NOMO-1 treated with dmso at 0.1 percent for 144 hours (cell line): ENCODE data around the gene ZIK1.

Experiments used
- DNase-seq: peaks from one replicate; lab custom pipeline; 2025; ENCODE audit not compliant: unreplicated experiment; lab: John Stamatoyannopoulos, UW

Gene ZIK1

DNA sequence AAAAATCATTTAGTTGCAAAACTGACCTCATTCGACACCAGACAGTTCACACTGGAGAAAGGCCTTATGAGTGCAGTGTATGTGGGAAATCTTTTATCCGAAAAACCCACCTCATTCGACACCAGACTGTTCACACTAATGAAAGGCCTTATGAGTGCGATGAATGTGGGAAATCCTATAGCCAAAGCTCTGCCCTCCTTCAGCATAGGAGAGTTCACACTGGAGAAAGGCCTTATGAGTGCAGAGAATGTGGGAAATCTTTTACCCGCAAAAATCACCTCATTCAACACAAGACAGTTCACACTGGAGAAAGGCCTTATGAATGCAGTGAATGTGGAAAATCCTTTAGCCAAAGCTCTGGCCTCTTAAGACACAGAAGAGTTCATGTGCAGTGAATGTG is 23.0 kb downstream of the ZIK1 start:
- no peak for DNase-seq

DNA sequence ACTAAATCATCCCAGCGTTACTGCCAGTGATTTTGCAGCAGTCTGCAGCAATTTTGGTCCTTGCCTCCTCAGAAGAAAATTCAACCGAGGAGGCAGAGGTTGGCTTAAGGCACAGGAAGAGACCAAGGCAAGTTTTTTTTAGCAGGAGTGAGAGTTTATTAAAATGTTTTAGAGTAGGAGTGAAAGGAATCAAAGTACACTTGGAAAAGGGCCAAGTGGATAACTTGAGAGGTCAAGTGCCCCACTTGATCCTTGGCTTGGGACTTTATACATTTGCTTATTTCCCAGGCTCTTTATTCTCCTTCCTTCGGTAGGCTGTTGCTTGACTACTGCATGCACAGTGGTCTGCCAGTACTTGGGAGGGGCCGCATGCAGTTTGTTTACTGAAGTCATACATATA is 27.2 kb downstream of the ZIK1 start:
- DNase-seq, result no peak

DNA sequence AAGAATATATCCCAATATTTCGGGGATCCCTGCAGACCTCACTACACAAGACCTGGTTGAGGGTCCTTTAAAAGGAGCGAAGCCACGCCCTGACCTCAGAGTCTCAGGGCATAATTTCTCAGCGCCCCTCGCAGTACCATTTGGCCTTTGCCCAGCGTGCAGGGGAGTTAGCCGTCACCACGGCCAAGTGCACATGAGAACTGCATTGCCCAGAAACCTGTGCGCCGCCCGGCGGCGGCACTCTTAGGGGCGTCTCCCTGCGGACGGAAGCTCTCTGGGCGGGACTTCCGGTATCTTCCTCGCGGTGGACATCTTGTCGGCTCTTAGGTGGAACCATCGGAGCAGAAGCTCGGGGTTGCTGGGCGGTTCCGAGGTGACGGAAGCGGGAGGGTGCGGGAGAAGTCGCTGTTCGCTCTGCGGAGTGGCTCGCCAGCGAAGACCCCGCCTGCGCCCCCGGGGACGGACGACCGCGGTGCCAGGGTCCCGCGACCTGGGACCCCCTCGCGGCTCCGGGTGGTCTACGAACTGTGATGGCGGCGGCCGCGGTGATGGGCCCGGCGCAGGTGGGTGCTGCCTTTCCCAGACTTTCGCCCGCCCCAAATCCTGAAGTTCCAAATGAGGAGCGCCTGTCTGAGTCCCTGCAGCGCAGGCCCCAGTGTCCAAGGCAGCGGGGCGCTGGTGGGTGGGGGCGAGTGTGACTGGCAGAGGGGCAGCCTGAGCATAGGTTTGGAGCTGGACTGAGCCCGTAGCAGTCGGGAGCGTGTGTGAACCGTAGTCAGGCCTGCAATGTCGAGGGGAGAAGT is 30.2 kb downstream of the ZIK1 start, which contains the start of gene ZNF134:
ZNF134 (plus strand) TSS at position 302 of the 803 bp plus-strand sequence. CDS start 5,227 bp downstream, outside the sequence.
- peak; percentile 78 for DNase-seq

DNA sequence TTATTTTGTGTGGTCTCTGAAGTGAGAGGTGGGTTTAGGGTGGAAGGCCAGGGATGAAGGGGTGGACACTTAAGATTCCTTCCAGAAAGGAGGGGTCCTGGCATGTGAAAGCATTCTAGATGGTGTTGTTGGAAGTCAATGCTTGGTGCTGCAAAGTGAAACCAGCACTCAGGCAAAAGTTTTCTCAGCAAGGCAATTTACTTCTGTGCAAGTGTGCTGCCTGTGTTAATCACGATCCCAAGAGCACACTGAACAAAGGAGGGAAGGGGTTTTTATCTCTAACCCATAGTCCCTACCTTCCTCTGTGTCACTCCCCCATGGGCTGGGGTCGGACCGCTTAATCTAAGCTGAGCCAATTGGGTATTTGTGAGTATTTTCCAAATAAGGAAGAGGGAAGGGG is 31.4 kb downstream of the ZIK1 start:
- no peak for DNase-seq

DNA sequence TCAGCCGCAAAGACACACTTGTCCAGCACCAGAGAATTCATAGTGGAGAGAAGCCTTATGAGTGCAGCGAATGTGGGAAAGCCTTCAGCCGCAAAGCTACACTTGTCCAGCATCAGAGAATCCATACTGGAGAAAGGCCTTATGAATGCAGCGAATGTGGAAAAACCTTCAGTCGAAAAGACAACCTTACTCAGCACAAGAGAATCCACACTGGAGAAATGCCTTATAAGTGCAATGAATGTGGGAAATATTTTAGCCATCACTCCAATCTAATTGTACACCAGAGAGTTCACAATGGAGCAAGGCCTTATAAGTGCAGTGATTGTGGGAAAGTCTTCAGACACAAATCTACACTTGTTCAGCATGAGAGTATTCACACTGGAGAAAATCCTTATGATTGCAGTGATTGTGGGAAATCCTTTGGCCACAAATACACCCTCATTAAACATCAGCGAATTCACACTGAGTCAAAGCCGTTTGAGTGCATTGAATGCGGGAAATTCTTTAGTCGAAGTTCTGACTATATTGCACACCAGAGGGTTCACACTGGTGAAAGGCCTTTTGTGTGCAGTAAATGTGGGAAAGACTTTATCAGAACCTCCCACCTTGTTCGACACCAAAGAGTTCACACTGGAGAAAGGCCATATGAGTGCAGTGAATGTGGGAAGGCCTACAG is 36.9 kb downstream of the ZIK1 start:
- DNase-seq, result no peak

DNA sequence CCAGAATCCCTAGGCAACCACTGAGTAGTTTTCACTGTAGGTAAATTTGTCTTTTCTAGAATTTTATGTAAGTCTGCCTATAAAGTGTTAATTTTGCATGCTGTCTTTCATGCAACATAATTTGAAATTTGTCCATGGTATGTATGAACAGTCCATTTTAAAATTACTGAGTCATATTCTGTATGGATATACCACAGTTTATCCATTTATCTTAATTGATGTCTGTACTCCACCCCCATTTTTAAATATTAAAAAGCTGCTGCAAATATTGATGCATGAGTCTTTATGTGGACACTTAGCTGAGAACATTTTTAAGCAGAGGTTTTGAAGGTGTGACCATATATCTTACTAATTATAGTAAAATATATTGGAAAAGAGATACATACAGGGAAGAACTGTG is 39.1 kb downstream of the ZIK1 start:
- no peak for DNase-seq

DNA sequence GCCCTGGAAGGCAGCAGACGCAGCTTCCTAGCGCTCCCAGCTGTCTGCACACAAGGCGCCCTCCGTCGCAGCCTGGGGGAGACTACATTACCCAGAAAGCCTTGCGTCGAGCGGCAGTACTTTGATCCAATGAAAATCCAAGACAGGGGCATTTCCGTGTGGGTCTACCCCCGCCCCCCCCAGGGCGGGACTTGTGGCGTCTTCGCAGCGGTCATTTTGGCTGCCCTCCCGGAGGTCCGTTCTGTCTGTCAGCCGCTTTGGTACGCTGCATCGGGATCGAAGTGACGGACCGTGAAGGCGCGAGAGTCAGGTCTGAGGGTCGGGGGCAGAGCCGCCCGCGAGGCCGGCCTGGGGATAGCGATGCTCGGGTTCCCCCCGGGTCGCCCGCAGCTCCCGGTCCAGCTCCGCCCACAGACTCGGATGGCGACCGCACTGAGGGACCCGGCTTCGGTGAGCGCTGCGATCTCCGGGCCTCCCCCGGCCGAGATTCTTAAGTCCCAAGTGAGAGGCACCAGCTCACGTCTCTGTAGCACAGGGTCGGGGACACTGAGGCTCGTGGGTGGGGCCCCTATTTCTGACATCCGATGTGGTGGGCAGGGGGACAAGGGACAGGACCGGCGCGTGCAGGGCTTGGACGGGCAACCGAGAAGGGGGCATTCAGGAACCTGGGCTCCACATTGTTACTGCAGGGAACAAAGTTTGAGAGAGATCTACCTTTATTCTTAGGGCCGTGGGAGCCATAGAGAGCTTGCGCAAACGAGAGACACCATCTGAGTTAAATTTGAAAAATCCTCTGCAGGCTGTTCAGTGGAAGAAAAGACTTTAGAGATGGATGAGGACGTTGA is 49.3 kb downstream of the ZIK1 start, which contains the start of gene ZNF211:
ZNF211 (plus strand) TSS at position 182 of the 845 bp plus-strand sequence; CDS start at position 361, 179 bp downstream.
- peak; percentile 93 for DNase-seq

DNA sequence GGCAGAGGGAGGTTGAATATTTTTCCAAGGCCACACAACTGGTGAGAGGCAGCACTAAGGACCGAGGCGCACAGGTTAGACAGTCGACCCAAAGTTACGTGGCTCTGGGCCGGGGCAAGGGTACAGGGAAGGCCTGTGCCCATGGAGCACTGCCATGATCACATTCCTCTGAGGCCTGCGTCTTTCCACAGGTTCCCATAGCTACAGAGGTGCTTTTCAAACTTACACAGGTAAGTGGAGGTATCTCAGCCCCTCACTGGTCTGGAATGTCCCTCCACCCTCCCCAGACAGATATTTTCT is 49.8 kb downstream of the ZIK1 start:
- DNase-seq, result no peak

DNA sequence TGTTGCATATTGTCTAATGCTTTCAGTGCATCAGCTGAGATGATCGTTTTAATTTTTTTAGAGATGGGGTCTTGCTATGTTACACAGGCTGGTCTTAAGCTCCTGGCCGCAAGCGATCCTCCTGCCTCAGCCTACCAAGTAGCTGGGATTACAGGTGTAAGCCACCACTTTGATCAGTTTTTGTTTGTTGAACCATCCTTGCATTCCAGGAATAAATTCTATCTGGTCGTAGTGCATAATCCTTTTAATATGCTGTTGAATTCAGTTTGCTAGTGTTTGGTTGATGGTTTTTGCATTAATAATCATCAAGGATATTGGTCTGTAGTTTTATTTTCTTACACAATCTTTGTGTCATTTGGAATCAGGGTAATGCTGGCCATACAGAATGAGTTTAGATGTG is 53.4 kb downstream of the ZIK1 start:
- DNase-seq, result no peak

DNA sequence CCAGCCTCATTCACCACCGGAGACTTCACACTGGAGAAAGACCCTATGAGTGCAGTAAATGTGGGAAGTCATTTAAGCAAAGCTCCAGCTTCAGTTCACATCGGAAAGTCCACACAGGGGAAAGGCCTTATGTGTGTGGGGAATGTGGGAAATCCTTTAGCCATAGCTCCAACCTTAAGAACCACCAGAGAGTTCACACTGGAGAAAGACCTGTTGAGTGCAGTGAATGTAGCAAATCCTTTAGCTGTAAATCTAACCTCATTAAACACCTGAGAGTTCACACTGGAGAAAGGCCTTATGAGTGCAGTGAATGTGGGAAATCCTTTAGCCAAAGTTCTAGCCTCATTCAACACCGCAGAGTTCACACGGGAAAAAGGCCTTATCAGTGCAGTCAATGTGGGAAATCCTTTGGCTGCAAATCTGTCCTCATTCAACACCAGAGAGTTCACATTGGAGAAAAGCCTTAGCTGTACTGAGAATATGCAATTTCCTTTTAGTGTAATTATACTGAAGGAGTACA is 57.8 kb downstream of the ZIK1 start:
- DNase-seq, result no peak

DNA sequence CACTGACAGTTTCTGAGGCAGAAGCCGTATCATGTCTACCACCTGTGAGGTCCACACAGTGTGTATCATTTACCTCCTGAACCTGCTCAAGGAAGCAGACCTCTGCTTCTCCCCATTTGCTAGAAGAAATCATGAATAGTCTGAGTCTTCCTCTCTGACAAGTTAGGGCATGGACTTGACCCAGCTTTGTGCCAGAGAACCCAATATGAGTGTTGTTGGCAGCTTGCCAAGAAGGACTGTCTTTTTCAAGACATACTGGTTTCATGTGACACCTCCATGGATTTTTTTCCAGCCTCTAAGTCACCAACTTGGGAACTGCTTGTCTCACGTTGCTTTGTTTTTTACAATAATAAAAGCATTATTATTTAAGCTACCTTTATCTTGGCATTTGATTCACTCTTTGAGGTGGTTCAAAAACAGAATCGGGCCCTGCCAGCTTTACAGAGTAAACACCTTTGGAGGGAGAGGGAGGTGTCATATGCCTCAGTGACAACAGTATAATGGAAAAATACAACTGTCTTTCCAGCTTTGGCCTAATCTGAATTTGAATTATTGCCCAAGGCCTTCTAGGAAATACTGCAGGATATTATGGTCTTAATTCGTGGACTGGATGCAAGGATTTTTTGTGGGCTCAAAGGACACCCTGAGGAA is 58.6 kb downstream of the ZIK1 start:
- no peak for DNase-seq
